NT2/D1 (cell line): ENCODE measurements around the gene ATXN2.

Source experiments
- SUZ12 ChIP-seq: IDR thresholded peaks from 2 replicates; pipeline ENCODE4 v1.6.1; 2011; ENCODE audit not compliant: insufficient read length, insufficient read depth; ENCODE audit errors: extremely low read depth
- ZNF274 ChIP-seq: IDR thresholded peaks from 2 replicates; pipeline ENCODE4 v1.6.1; 2011; ENCODE audit warnings: mild to moderate bottlenecking, low read depth, low read length

GRCh38 chr12:111447571-111448265 is 151.4 kb downstream of the ATXN2 start:
- TF ChIP-seq ZNF274 (no peak), SUZ12 (no peak)
